Stimulated activated CD8-positive, alpha-beta memory T cell treated with anti-CD3 and anti-CD28 coated beads, Interleukin-2, amount 100 ng/mL, for 1 hour (primary cell): Measurements from ENCODE around the gene PDZD8.
"Not testable (repeated sequence)": the region's sequence is repeated elsewhere in the genome, so short reads cannot be mapped to it uniquely, and the experiment has no call there.

Source experiments
- DNase-seq, 2 donors: peaks; one replicate each; pipeline ENCODE4 v3.0.0-alpha.2; 2020; ENCODE audit warnings: low read depth in 2 of 2

PDZD8 gene

GRCh38 chr10:117254774-117255735 is 120.2 kb downstream of the PDZD8 start:
- no peak for DNase-seq

- DNase-seq: no peak
Observed at GRCh38 chr10:117254338-117254737, 120.9 kb downstream of the PDZD8 start.

- DNase-seq: no peak
Observed at GRCh38 chr10:117253908-117254307, 121.3 kb downstream of the PDZD8 start.

GRCh38 chr10:117250411-117250810 is 124.8 kb downstream of the PDZD8 start:
- DNase-seq: no peak

- DNase-seq: no peak
Observed at GRCh38 chr10:117249493-117250093, 125.6 kb downstream of the PDZD8 start.

GRCh38 chr10:117248750-117249465 is 126.3 kb downstream of the PDZD8 start:
- DNase-seq: no peak

- DNase-seq: no peak
Observed at GRCh38 chr10:117246997-117247671, 128.1 kb downstream of the PDZD8 start.

GRCh38 chr10:117242463-117242832 is 132.8 kb downstream of the PDZD8 start:
- DNase-seq: no peak

- DNase-seq: no peak
Observed at GRCh38 chr10:117241541-117242462, 133.4 kb downstream of the PDZD8 start.

GRCh38 chr10:117240621-117241529 is 134.4 kb downstream of the PDZD8 start, which contains the start of gene SLC18A2:
Gene SLC18A2 (plus strand): TSS chr10:117241114. CDS start chr10:117241694, 580 bp downstream.
- no peak for DNase-seq

- DNase-seq: no peak
Observed at GRCh38 chr10:117239721-117240620, 135.3 kb downstream of the PDZD8 start.

GRCh38 chr10:117239051-117239450 is 136.2 kb downstream of the PDZD8 start:
- no peak for DNase-seq

- no peak for DNase-seq
Observed at GRCh38 chr10:117237401-117237991, 137.7 kb downstream of the PDZD8 start.

GRCh38 chr10:117230107-117230506 is 145.1 kb downstream of the PDZD8 start:
- not testable (repeated sequence) for DNase-seq

- DNase-seq: no peak
Observed at GRCh38 chr10:117228210-117228609, 147.0 kb downstream of the PDZD8 start.
